ENCODE measurements around the gene PAPSS1. TPM values are rescaled to one million over a fixed set of nuclear protein-coding genes. Genes with fewer than 3 reads are reported as not detected.

The PAPSS1 gene
- polyA plus RNA-seq, 3 donors: 46.4 to 79.6 (median 64.8) TPM

DNA sequence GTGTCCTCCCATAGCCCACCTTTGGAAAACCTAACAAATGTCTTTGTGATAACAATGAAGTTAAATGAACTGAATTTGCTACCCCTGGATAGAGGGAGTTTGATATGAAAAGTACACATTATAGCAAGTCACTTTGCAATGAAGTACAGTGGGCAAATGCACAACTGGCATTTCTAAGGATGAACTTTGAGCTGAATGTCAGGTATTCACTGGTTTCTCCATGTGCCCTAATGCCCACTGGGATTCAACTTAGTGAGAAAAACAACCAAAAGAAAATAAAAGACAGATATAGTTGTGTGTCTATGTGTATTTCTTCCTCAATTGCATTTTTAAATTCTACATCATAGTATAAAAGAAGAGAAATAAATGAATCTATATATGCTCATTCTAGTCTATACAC is 51.0 kb downstream of the PAPSS1 start:
- Histone ChIP-seq H3K9me3 (replicated peaks in 1 of 2; ENCODE audit: control insufficient read depth in 1 of 2, insufficient read depth in 1 of 2, low read length in 2 of 2) (no peaks in the 10 kb centered on the region), H3K27ac (ENCODE audit: low read depth in 1 of 2, low read length in 2 of 2) (no peak overlapping the region), H3K4me2 (replicated peaks; ENCODE audit: extremely low read depth, low read length, poor library complexity, severe bottlenecking) (no peak overlapping the region), H3K79me2 (ENCODE audit: insufficient read depth, low read length) (no peaks in the 10 kb centered on the region), H3K4me1 (ENCODE audit: control insufficient read depth in 1 of 2, insufficient read depth in 2 of 2, low read length in 2 of 2) (no peaks in the 10 kb centered on the region), H2AFZ (ENCODE audit: insufficient read depth, low read depth, low read length, poor library complexity, severe bottlenecking) (no peak overlapping the region), H3K9ac (ENCODE audit: insufficient read depth, low read length, poor library complexity, severe bottlenecking) (no peak overlapping the region), H3K36me3 (replicated peaks in 1 of 2; ENCODE audit: control insufficient read depth in 1 of 2, insufficient read depth in 2 of 2, low read length in 2 of 2) (peaks cover 5 to 52% of the 10 kb centered on the region in 2 donors), H3K27me3 (ENCODE audit: control insufficient read depth in 2 of 2, insufficient read depth in 2 of 2, low read length in 2 of 2) (no peaks in the 10 kb centered on the region), H4K20me1 (ENCODE audit: insufficient read depth, low read length) (no peaks in the 10 kb centered on the region), H3K4me3 (replicated peaks in 1 of 3; ENCODE audit: low read depth in 2 of 3, low read length in 3 of 3) (no peak overlapping the region)
- intact Hi-C loops (cut with micrococcal nuclease): no loop called here
- TF ChIP-seq, protein P1, sequence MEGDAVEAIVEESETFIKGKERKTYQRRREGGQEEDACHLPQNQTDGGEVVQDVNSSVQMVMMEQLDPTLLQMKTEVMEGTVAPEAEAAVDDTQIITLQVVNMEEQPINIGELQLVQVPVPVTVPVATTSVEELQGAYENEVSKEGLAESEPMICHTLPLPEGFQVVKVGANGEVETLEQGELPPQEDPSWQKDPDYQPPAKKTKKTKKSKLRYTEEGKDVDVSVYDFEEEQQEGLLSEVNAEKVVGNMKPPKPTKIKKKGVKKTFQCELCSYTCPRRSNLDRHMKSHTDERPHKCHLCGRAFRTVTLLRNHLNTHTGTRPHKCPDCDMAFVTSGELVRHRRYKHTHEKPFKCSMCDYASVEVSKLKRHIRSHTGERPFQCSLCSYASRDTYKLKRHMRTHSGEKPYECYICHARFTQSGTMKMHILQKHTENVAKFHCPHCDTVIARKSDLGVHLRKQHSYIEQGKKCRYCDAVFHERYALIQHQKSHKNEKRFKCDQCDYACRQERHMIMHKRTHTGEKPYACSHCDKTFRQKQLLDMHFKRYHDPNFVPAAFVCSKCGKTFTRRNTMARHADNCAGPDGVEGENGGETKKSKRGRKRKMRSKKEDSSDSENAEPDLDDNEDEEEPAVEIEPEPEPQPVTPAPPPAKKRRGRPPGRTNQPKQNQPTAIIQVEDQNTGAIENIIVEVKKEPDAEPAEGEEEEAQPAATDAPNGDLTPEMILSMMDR (IDR thresholded peaks at IDR 0.05): no peak
- H3K4me3 Mint-ChIP-seq: no peak overlapping the region
- no peak overlapping the region for H3K27ac Mint-ChIP-seq
- peaks cover 0 to 9% (median 0%) of the 10 kb centered on the region in 7 donors for H3K9me3 Mint-ChIP-seq
- peaks cover 44 to 45% of the 10 kb centered on the region in 2 donors for H3K36me3 Mint-ChIP-seq
- no peaks in the 10 kb centered on the region for H3K27me3 Mint-ChIP-seq (ENCODE audit: low read depth in 3 of 3)
- no peak for DNase-seq
- H3K4me1 Mint-ChIP-seq: peaks cover 6% of the 10 kb centered on the region

DNA sequence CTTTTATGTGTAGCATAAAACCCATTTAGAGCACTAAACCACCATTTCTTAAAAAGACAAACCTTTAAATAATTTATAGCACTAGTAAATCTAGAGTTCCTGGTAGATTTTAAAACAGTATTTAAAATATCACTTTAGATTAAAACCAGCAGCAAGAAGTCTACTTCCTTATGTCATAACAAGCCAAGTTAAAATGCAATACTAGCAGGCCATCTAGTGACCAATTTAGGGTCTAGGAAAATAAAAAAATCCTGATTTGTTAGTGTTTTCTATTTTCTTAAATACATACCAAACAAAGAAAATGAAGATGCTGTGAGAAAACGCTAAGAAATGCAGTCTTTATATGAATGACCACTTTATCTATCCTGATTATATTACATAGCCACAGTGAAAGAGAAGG is 53.9 kb downstream of the PAPSS1 start:
- DNase-seq: no peak
- H3K4me3 ChIP-seq (replicated peaks in 1 of 3; ENCODE audit: low read depth in 2 of 3, low read length in 3 of 3): no peak overlapping the region
- peaks cover 6% of the 10 kb centered on the region for H4K20me1 ChIP-seq (ENCODE audit: insufficient read depth, low read length)
- Mint-ChIP-seq H3K27me3 (ENCODE audit: low read depth in 3 of 3) (no peaks in the 10 kb centered on the region), H3K4me3 (no peak overlapping the region), H3K4me1 (no peaks in the 10 kb centered on the region), H3K9me3 (no peaks in the 10 kb centered on the region), H3K27ac (no peak overlapping the region), H3K36me3 (peaks cover 24 to 36% of the 10 kb centered on the region in 2 donors)
- H3K4me2 ChIP-seq (replicated peaks; ENCODE audit: extremely low read depth, low read length, poor library complexity, severe bottlenecking): no peak overlapping the region
- H3K9ac ChIP-seq (ENCODE audit: insufficient read depth, low read length, poor library complexity, severe bottlenecking): no peak overlapping the region
- TF ChIP-seq, protein P1 (IDR thresholded peaks at IDR 0.05): peak; percentile 11
- H3K4me1 ChIP-seq (ENCODE audit: control insufficient read depth in 1 of 2, insufficient read depth in 2 of 2, low read length in 2 of 2): no peaks in the 10 kb centered on the region
- H3K27me3 ChIP-seq (ENCODE audit: control insufficient read depth in 2 of 2, insufficient read depth in 2 of 2, low read length in 2 of 2): no peaks in the 10 kb centered on the region
- no peak overlapping the region for H2AFZ ChIP-seq (ENCODE audit: insufficient read depth, low read depth, low read length, poor library complexity, severe bottlenecking)
- WGBS (ENCODE audit: insufficient coverage): 40% methylated on average over 1 of the region's 1 CpG
- H3K36me3 ChIP-seq (replicated peaks in 1 of 2; ENCODE audit: control insufficient read depth in 1 of 2, insufficient read depth in 2 of 2, low read length in 2 of 2): peaks cover 5 to 48% of the 10 kb centered on the region in 2 donors
- H3K9me3 ChIP-seq (replicated peaks in 1 of 2; ENCODE audit: control insufficient read depth in 1 of 2, insufficient read depth in 1 of 2, low read length in 2 of 2): no peaks in the 10 kb centered on the region
- H3K79me2 ChIP-seq (ENCODE audit: insufficient read depth, low read length): no peaks in the 10 kb centered on the region
- H3K27ac ChIP-seq (ENCODE audit: low read depth in 1 of 2, low read length in 2 of 2): no peak overlapping the region
- intact Hi-C loops (cut with micrococcal nuclease): no loop called here

All from CD14-positive monocyte (primary cell).